NCI-H146 (cell line): Measurements from ENCODE around the gene GNE.

ENCODE experiments used
- DNase-seq: peaks from one replicate; lab custom pipeline; 2025; lab: John Stamatoyannopoulos, UW

Gene GNE

GRCh38 chr9:36166168-36166927 lies 91.9 kb downstream of the GNE start:
- DNase-seq = peak; percentile 75

DNA sequence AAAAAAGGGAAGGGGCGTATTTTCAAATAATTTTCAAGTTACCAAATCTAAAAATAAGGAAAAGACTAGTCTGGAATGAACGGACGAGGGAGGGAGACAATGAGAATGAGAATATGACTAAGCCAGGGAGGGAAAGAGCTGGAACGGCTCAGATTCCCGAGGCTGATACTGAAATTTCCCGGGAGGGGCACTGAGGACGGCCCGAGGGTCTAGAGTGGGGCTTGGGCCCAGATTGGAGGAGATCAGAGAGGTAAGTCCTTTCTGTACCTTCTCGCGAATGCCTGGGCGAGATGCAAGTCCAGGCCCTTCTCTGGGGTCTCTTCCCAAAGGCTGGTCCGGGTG lies 92.5 kb downstream of the GNE start:
- no peak for DNase-seq

GRCh38 chr9:36164989-36165388 lies 93.3 kb downstream of the GNE start:
- DNase-seq = no peak
